Measurements from ENCODE around the gene CCBE1. TPM values are rescaled to one million over a fixed set of nuclear protein-coding genes. Genes with fewer than 3 reads are reported as not detected.

The CCBE1 gene
- total RNA-seq, 2 donors from 2014 or later = 1.6 to 1.8 TPM

GRCh38 chr18:59460072-59460420 lies 237.2 kb downstream of the CCBE1 start:
- no peak for TF ChIP-seq CTCF (IDR thresholded peaks at IDR 0.05)
- ATAC-seq (ENCODE audit: insufficient number of reproducible peaks, low FRiP score, low read depth) (no peak), DNase-seq (ENCODE audit: low spot score) (no peak)
- H3K9me3 ChIP-seq = no peaks in the 10 kb centered on the region
- no peaks in the 10 kb centered on the region for H3K36me3 ChIP-seq
- no peak overlapping the region for H3K4me3 ChIP-seq
- no peaks in the 10 kb centered on the region for H3K4me1 ChIP-seq (ENCODE audit: control insufficient read depth in 1 of 2, low read depth in 2 of 2)
- H3K27me3 ChIP-seq (replicated peaks; ENCODE audit: insufficient read depth) = no peaks in the 10 kb centered on the region
- H3K27ac ChIP-seq = no peak overlapping the region

- DNase-seq (ENCODE audit: low spot score) (no peak), ATAC-seq (ENCODE audit: insufficient number of reproducible peaks, low FRiP score, low read depth) (no peak)
- H3K4me1 ChIP-seq (ENCODE audit: control insufficient read depth in 1 of 2, low read depth in 2 of 2) = no peaks in the 10 kb centered on the region
- no peaks in the 10 kb centered on the region for H3K36me3 ChIP-seq
- no peaks in the 10 kb centered on the region for H3K9me3 ChIP-seq
- peak; percentile 58 for TF ChIP-seq CTCF (IDR thresholded peaks at IDR 0.05)
- H3K27me3 ChIP-seq (replicated peaks; ENCODE audit: insufficient read depth) = no peaks in the 10 kb centered on the region
- H3K27ac ChIP-seq = no peak overlapping the region
- no peak overlapping the region for H3K4me3 ChIP-seq
These were observed 237.7 kb downstream of the CCBE1 start for GRCh38 chr18:59459369-59460071.

- Histone ChIP-seq H3K27me3 (replicated peaks; ENCODE audit: insufficient read depth) (no peaks in the 10 kb centered on the region), H3K9me3 (no peaks in the 10 kb centered on the region), H3K4me1 (ENCODE audit: control insufficient read depth in 1 of 2, low read depth in 2 of 2) (no peaks in the 10 kb centered on the region), H3K4me3 (no peak overlapping the region), H3K27ac (no peak overlapping the region), H3K36me3 (no peaks in the 10 kb centered on the region)
- ATAC-seq (ENCODE audit: insufficient number of reproducible peaks, low FRiP score, low read depth) (no peak), DNase-seq (ENCODE audit: low spot score) (no peak)
- TF ChIP-seq CTCF (IDR thresholded peaks at IDR 0.05) = no peak
These were observed 238.6 kb downstream of the CCBE1 start for GRCh38 chr18:59458575-59458974.

GRCh38 chr18:59456657-59457056 lies 240.6 kb downstream of the CCBE1 start:
- Histone ChIP-seq H3K27me3 (replicated peaks; ENCODE audit: insufficient read depth) (no peaks in the 10 kb centered on the region), H3K36me3 (no peaks in the 10 kb centered on the region), H3K9me3 (no peaks in the 10 kb centered on the region), H3K27ac (no peak overlapping the region), H3K4me1 (ENCODE audit: control insufficient read depth in 1 of 2, low read depth in 2 of 2) (no peaks in the 10 kb centered on the region), H3K4me3 (no peak overlapping the region)
- TF ChIP-seq CTCF (IDR thresholded peaks at IDR 0.05) = no peak
- ATAC-seq (ENCODE audit: insufficient number of reproducible peaks, low FRiP score, low read depth) (no peak), DNase-seq (ENCODE audit: low spot score) (no peak)

GRCh38 chr18:59455728-59456276 lies 241.4 kb downstream of the CCBE1 start:
- Histone ChIP-seq H3K9me3 (no peaks in the 10 kb centered on the region), H3K27ac (no peak overlapping the region), H3K4me3 (no peak overlapping the region), H3K36me3 (no peaks in the 10 kb centered on the region), H3K4me1 (ENCODE audit: control insufficient read depth in 1 of 2, low read depth in 2 of 2) (no peaks in the 10 kb centered on the region), H3K27me3 (replicated peaks; ENCODE audit: insufficient read depth) (no peaks in the 10 kb centered on the region)
- TF ChIP-seq CTCF (IDR thresholded peaks at IDR 0.05) = no peak
- ATAC-seq (ENCODE audit: insufficient number of reproducible peaks, low FRiP score, low read depth) (no peak), DNase-seq (ENCODE audit: low spot score) (no peak)

Measured in thoracic aorta (tissue), 2 donors.